ENCODE data around the gene ODAD4. TPM values are rescaled to one million over a fixed set of nuclear protein-coding genes. Genes with fewer than 3 reads are reported as not detected.

ODAD4 gene
- total RNA-seq, 1 experiment from 2014 or later: 0.69 TPM

- Histone ChIP-seq H3K27me3 (ENCODE audit: control insufficient read depth, insufficient read depth, low read length) (no peaks in the 10 kb centered on the region), H3K9me3 (ENCODE audit: control insufficient read depth, insufficient read depth, low read depth, low read length) (no peaks in the 10 kb centered on the region), H3K36me3 (ENCODE audit: control insufficient read depth, insufficient read depth, low read length) (no peaks in the 10 kb centered on the region), H3K4me1 (ENCODE audit: control insufficient read depth, insufficient read depth, low read length) (peaks cover 17% of the 10 kb centered on the region), H3K27ac (ENCODE audit: low read length) (no peak overlapping the region), H3K4me3 (ENCODE audit: low read depth in 2 of 2, low read length in 2 of 2) (no peak overlapping the region)
- ChIA-PET POLR2A (no interaction called here), CTCF (no interaction called here)
- ATAC-seq (no peak), DNase-seq (ENCODE audit: low read depth, low spot score) (no peak)
- TF ChIP-seq CTCF (IDR thresholded peaks at IDR 0.05) (no peak), POLR2AphosphoS5 (IDR thresholded peaks at IDR 0.05; ENCODE audit: low read depth, low read length) (no peak), TCF7L2 (IDR thresholded peaks at IDR 0.05; ENCODE audit: low read depth, low read length) (no peak), REST (IDR thresholded peaks at IDR 0.05; ENCODE audit: insufficient read depth in 1 of 2, low read depth in 2 of 2, low read length in 1 of 2) (no peak), SIN3A (IDR thresholded peaks at IDR 0.05; ENCODE audit: borderline replicate concordance, insufficient read depth, low read depth, low read length) (no peak)
- BruUV-seq (replicated peaks): no TSS peak
- in situ Hi-C loops (cut with HindIII; ENCODE audit: low pct_unique_long_range_greater_than_20kb, low sequenced_read_pairs): no loop called here
- intact Hi-C loops (cut with micrococcal nuclease; ENCODE audit: unreplicated experiment): no loop called here
These were observed 45.8 kb downstream of the ODAD4 start for GRCh38 chr17:41976142-41976768.

GRCh38 chr17:41977991-41978390 lies 47.6 kb downstream of the ODAD4 start:
- POLR2A ChIA-PET: no interaction called here
- in situ Hi-C loops (cut with HindIII; ENCODE audit: low pct_unique_long_range_greater_than_20kb, low sequenced_read_pairs): no loop called here
- no peak for DNase-seq (ENCODE audit: low read depth, low spot score)

More at GRCh38 chr17:41977991-41978390, 47.6 kb downstream of the ODAD4 start:
- Histone ChIP-seq H3K27me3 (ENCODE audit: control insufficient read depth, insufficient read depth, low read length) (no peaks in the 10 kb centered on the region), H3K4me3 (ENCODE audit: low read depth in 2 of 2, low read length in 2 of 2) (no peak overlapping the region), H3K27ac (ENCODE audit: low read length) (no peak overlapping the region), H3K36me3 (ENCODE audit: control insufficient read depth, insufficient read depth, low read length) (peaks cover 3% of the 10 kb centered on the region; the same call in 1 of the 2 replicates), H3K9me3 (ENCODE audit: control insufficient read depth, insufficient read depth, low read depth, low read length) (no peaks in the 10 kb centered on the region), H3K4me1 (ENCODE audit: control insufficient read depth, insufficient read depth, low read length) (peaks cover 7% of the 10 kb centered on the region)
- ATAC-seq: no peak
- intact Hi-C loops (cut with micrococcal nuclease; ENCODE audit: unreplicated experiment): no loop called here
- no TSS peak for BruUV-seq (replicated peaks)
- CTCF ChIA-PET: no interaction called here
- TF ChIP-seq REST (IDR thresholded peaks at IDR 0.05; ENCODE audit: insufficient read depth in 1 of 2, low read depth in 2 of 2, low read length in 1 of 2) (no peak), POLR2AphosphoS5 (IDR thresholded peaks at IDR 0.05; ENCODE audit: low read depth, low read length) (no peak), CTCF (IDR thresholded peaks at IDR 0.05) (no peak), SIN3A (IDR thresholded peaks at IDR 0.05; ENCODE audit: borderline replicate concordance, insufficient read depth, low read depth, low read length) (no peak), TCF7L2 (IDR thresholded peaks at IDR 0.05; ENCODE audit: low read depth, low read length) (no peak)

Data from Panc1 (cell line).